Activated CD4-positive, alpha-beta T cell treated with anti-CD3 and anti-CD28 coated beads, Interleukin-2, amount 10 ng/mL, durations not matched to agents 7 days and 5 days (primary cell): ENCODE measurements around the gene FBXW12. TPM values are rescaled to one million over a fixed set of nuclear protein-coding genes. Genes with fewer than 3 reads are reported as not detected.

Experiments used
- CTCF ChIA-PET: fragments of 350-600 bp; sonication (Branson Sonifier 250); formaldehyde crosslinking; loops from one replicate; lab custom pipeline; 2021; ENCODE audit warnings: antibody characterized with exemption; lab: Charles Lee
- POLR2A ChIA-PET: fragments of 350-600 bp; sonication (Branson Sonifier 250); formaldehyde crosslinking; loops from one replicate; lab custom pipeline; 2021; ENCODE audit warnings: antibody characterized with exemption; lab: Charles Lee
- DNase-seq: peaks from one replicate; pipeline ENCODE4 v3.0.0-alpha.2; 2020
- H3K27ac Mint-ChIP-seq: one replicate; pipeline ENCODE4 v1.8.0; 2021; ENCODE audit warnings: mild to moderate bottlenecking, moderate library complexity, mixed read lengths
- H3K27me3 Mint-ChIP-seq: one replicate; pipeline ENCODE4 v1.8.0; 2021; ENCODE audit warnings: mixed read lengths
- H3K36me3 Mint-ChIP-seq: one replicate; pipeline ENCODE4 v1.8.0; 2021; ENCODE audit warnings: low read depth, mixed read lengths
- H3K4me1 Mint-ChIP-seq: one replicate; pipeline ENCODE4 v1.8.0; 2021; ENCODE audit warnings: mixed read lengths
- H3K4me3 Mint-ChIP-seq: one replicate; pipeline ENCODE4 v1.8.0; 2021; ENCODE audit warnings: mild to moderate bottlenecking, moderate library complexity, mixed read lengths
- H3K9me3 Mint-ChIP-seq: one replicate; pipeline ENCODE4 v1.8.0; 2021; ENCODE audit warnings: mixed read lengths
- total RNA-seq, 2 experiments: library from RNA; stranded (reverse); gene quantifications; one replicate each; pipeline ENCODE4 v1.2.3, GENCODE V29; 2021

The FBXW12 gene
- total RNA-seq, 2 experiments from 2014 or later: not detected

- CTCF ChIA-PET: interaction anchor here (1.1 kb wide), 1 partner anchor 10 kb away, joined by 3 read pairs; no protein-coding TSS in a partner anchor
- H3K27me3 Mint-ChIP-seq: peaks cover 12% of the 10 kb centered on the region
- no peak for DNase-seq
- no peak overlapping the region for H3K27ac Mint-ChIP-seq
- H3K4me1 Mint-ChIP-seq: no peaks in the 10 kb centered on the region
- peaks cover 2% of the 10 kb centered on the region for H3K9me3 Mint-ChIP-seq
- no peak overlapping the region for H3K4me3 Mint-ChIP-seq
- POLR2A ChIA-PET: no interaction called here
- no peaks in the 10 kb centered on the region for H3K36me3 Mint-ChIP-seq
Measured at GRCh38 chr3:48352546-48352945, 19.5 kb upstream of the FBXW12 start.

DNA sequence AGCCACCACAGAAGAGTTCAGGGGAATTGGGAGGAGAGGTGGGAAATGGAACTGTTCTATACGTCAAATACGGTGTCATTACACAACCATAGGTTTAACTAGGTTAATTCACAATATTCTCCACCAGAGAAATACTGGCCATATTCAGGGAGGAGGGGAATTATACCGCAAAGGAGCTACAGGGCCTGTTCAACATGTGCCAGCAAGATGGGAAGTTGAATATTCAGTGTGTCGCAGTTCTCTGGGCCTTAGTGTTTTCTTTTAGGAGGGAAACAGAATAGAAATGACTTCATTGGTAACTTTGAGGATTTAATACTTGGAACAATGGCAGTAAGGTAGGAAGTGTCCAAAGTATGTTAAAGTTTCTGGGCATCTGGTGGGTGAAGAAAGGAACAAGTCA is 18.0 kb upstream of the FBXW12 start:
- CTCF ChIA-PET: no interaction called here
- H3K36me3 Mint-ChIP-seq: no peaks in the 10 kb centered on the region
- POLR2A ChIA-PET: no interaction called here
- no peak overlapping the region for H3K27ac Mint-ChIP-seq
- peaks cover 2% of the 10 kb centered on the region for H3K9me3 Mint-ChIP-seq
- H3K27me3 Mint-ChIP-seq: peaks cover 13% of the 10 kb centered on the region
- no peak for DNase-seq
- H3K4me3 Mint-ChIP-seq: no peak overlapping the region
- no peaks in the 10 kb centered on the region for H3K4me1 Mint-ChIP-seq

DNA sequence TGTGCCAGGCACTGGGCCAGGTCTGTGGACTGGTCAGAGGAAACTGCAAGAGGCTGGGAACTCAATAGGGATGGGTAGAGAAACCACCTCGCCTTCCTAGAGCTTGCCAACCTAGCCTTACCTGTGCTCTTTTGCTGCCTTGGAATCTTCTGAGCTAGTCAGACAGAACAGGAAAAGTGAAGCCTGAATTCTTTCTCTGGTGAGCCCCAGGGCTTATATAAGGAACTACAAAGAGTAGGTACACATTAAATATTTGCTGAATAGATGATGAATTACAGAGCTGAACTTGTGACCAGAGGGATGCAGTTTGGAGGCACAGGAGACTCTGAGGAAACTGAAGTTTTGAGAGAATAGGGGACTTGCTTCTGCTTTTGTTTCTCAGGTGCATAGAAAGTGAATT is 15.6 kb upstream of the FBXW12 start:
- ChIA-PET POLR2A (no interaction called here), CTCF (interaction anchor here (1.2 to 1.6 kb wide), 2 partner anchors 10 to 18 kb away, joined by 3 to 4 read pairs; no protein-coding TSS in a partner anchor)
- H3K36me3 Mint-ChIP-seq: peaks cover 2% of the 10 kb centered on the region
- DNase-seq: no peak
- H3K4me1 Mint-ChIP-seq: no peaks in the 10 kb centered on the region
- H3K4me3 Mint-ChIP-seq: no peak overlapping the region
- H3K27me3 Mint-ChIP-seq: peaks cover 30% of the 10 kb centered on the region
- peaks cover 7% of the 10 kb centered on the region for H3K9me3 Mint-ChIP-seq
- H3K27ac Mint-ChIP-seq: no peak overlapping the region

DNA sequence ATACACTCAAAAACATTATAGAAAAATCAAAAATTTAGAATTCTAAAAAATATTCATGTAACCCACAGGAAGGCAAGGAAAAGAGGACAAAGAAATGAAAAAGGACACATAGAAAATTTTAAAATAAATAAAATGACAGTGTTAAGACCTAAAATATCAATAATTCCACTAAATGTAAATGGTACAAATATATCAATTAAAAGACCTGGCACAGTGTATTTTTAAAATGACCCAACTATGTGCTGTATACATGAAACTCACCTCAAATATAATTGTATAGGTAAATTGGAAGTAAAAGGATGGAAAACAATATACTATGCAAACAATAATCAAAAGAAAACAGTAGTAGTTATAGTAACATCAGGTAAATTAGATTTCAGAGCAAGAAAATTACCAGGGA is 10.1 kb upstream of the FBXW12 start:
- H3K27ac Mint-ChIP-seq: no peak overlapping the region
- POLR2A ChIA-PET: no interaction called here
- no peak overlapping the region for H3K4me3 Mint-ChIP-seq
- CTCF ChIA-PET: no interaction called here
- peaks cover 28% of the 10 kb centered on the region for H3K27me3 Mint-ChIP-seq
- peaks cover 2% of the 10 kb centered on the region for H3K36me3 Mint-ChIP-seq
- peaks cover 11% of the 10 kb centered on the region for H3K9me3 Mint-ChIP-seq
- no peaks in the 10 kb centered on the region for H3K4me1 Mint-ChIP-seq
- no peak for DNase-seq

DNA sequence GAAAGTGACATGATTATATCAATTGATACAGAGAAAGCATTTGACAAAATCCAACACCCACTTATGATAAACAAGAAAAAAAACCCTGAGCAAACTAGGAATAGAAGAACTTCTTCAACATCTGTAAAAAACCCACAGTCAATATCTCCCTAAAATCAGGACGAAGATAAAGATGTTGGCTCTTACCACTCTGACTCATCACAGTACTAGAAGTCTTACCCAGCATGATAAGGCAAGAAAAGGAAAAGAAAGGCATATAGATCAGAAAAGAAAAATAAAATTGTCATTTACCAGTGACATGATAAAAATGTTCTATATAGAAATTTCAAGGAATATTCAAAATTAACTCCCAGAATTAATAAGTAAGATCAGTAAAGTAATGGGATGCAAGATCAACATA is 7.2 kb upstream of the FBXW12 start:
- CTCF ChIA-PET: interaction anchor here (0.6 kb wide), 1 partner anchor 14 kb away, joined by 4 read pairs; no protein-coding TSS in a partner anchor
- Mint-ChIP-seq H3K27me3 (peaks cover 20% of the 10 kb centered on the region), H3K36me3 (peaks cover 2% of the 10 kb centered on the region), H3K27ac (no peak overlapping the region), H3K9me3 (peaks cover 11% of the 10 kb centered on the region), H3K4me3 (no peak overlapping the region), H3K4me1 (no peaks in the 10 kb centered on the region)
- POLR2A ChIA-PET: no interaction called here
- DNase-seq: no peak

DNA sequence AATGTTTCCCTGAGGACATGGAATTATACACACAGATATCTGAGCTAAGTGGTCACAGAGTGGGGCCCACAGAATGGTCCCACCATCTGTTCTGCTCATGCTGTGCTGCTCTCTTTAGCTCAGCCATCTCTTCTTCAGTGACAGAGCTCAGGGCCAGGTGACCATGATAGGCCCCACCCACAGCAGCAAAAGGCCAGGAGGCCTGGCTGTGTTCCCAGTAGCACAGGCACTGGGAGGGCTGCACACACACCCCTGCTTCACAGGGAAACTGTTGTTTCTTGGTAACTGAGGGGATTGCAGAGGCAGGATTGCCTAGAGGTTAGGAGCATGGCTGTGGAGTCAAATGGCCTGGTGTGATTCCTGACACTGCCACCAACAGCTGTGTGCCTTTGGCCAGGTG is 4.8 kb upstream of the FBXW12 start:
- H3K4me1 Mint-ChIP-seq: no peaks in the 10 kb centered on the region

GRCh38 chr3:48369693-48370332 is 2.2 kb upstream of the FBXW12 start:
- ChIA-PET POLR2A (no interaction called here), CTCF (no interaction called here)
- H3K27me3 Mint-ChIP-seq: peaks cover 4% of the 10 kb centered on the region
- no peak overlapping the region for H3K27ac Mint-ChIP-seq
- H3K4me3 Mint-ChIP-seq: no peak overlapping the region
- peaks cover 1% of the 10 kb centered on the region for H3K9me3 Mint-ChIP-seq
- no peaks in the 10 kb centered on the region for H3K4me1 Mint-ChIP-seq
- H3K36me3 Mint-ChIP-seq: no peaks in the 10 kb centered on the region
- DNase-seq: no peak

More for the DNA sequence above, 4.8 kb upstream of the FBXW12 start:
- peaks cover 5% of the 10 kb centered on the region for H3K9me3 Mint-ChIP-seq
- no peaks in the 10 kb centered on the region for H3K36me3 Mint-ChIP-seq
- H3K4me3 Mint-ChIP-seq: no peak overlapping the region
- H3K27me3 Mint-ChIP-seq: peaks cover 6% of the 10 kb centered on the region
- ChIA-PET CTCF (interaction anchor here (0.8 to 1.2 kb wide), 3 partner anchors 10 to 69 kb away, joined by 3 read pairs; no protein-coding TSS in a partner anchor), POLR2A (no interaction called here)
- H3K27ac Mint-ChIP-seq: no peak overlapping the region
- no peak for DNase-seq

DNA sequence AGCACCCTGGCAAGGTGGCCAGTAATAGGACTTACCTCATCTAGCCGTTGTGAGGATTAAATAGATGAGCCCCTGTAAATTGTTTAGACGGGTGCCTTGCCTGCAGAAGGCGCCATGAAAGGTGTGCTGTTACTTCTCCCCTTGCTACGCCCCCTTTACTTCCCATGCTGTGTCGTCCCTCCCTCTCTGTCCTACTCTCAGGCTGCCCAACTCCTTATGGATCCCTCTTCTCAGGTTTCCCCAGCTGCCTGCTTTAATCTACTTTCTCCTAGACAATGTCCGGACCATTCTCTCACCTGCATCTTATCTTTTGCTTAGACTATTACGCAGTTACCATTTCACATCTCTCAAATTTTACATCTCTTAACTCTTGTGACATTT is 1.7 kb upstream of the FBXW12 start:
- POLR2A ChIA-PET: no interaction called here
- CTCF ChIA-PET: no interaction called here
- no peaks in the 10 kb centered on the region for H3K36me3 Mint-ChIP-seq

GRCh38 chr3:48372377-48372770 is 355 bp downstream of the FBXW12 start:
- CTCF ChIA-PET: interaction anchor here (0.9 kb wide), 1 partner anchor 23 kb away, joined by 3 read pairs; no protein-coding TSS in a partner anchor

More for the DNA sequence above, 1.7 kb upstream of the FBXW12 start:
- H3K27ac Mint-ChIP-seq: no peak overlapping the region
- no peaks in the 10 kb centered on the region for H3K9me3 Mint-ChIP-seq
- no peak for DNase-seq
- H3K27me3 Mint-ChIP-seq: peaks cover 2% of the 10 kb centered on the region
- H3K4me1 Mint-ChIP-seq: no peaks in the 10 kb centered on the region
- no peak overlapping the region for H3K4me3 Mint-ChIP-seq

GRCh38 chr3:48372862-48373435 is 930 bp downstream of the FBXW12 start:
- CTCF ChIA-PET: no interaction called here
- no peaks in the 10 kb centered on the region for H3K36me3 Mint-ChIP-seq
- H3K9me3 Mint-ChIP-seq: no peaks in the 10 kb centered on the region
- no peaks in the 10 kb centered on the region for H3K4me1 Mint-ChIP-seq
- no peaks in the 10 kb centered on the region for H3K27me3 Mint-ChIP-seq
- no peak overlapping the region for H3K27ac Mint-ChIP-seq
- DNase-seq: no peak
- POLR2A ChIA-PET: no interaction called here
- no peak overlapping the region for H3K4me3 Mint-ChIP-seq

More at GRCh38 chr3:48372377-48372770, 355 bp downstream of the FBXW12 start:
- no peaks in the 10 kb centered on the region for H3K9me3 Mint-ChIP-seq
- no peak overlapping the region for H3K4me3 Mint-ChIP-seq
- DNase-seq: no peak
- H3K27me3 Mint-ChIP-seq: no peaks in the 10 kb centered on the region
- H3K4me1 Mint-ChIP-seq: no peaks in the 10 kb centered on the region
- H3K27ac Mint-ChIP-seq: no peak overlapping the region
- POLR2A ChIA-PET: no interaction called here
- H3K36me3 Mint-ChIP-seq: no peaks in the 10 kb centered on the region

- CTCF ChIA-PET: no interaction called here
- no peaks in the 10 kb centered on the region for H3K36me3 Mint-ChIP-seq
- POLR2A ChIA-PET: no interaction called here
- H3K4me3 Mint-ChIP-seq: no peak overlapping the region
- no peak overlapping the region for H3K27ac Mint-ChIP-seq
- peaks cover 55% of the 10 kb centered on the region for H3K27me3 Mint-ChIP-seq
- H3K4me1 Mint-ChIP-seq: no peaks in the 10 kb centered on the region
- DNase-seq: no peak
- H3K9me3 Mint-ChIP-seq: no peaks in the 10 kb centered on the region
Measured at GRCh38 chr3:48387634-48388033, 15.6 kb downstream of the FBXW12 start.

GRCh38 chr3:48388966-48389365 is 16.9 kb downstream of the FBXW12 start:
- H3K27ac Mint-ChIP-seq: no peak overlapping the region
- ChIA-PET CTCF (no interaction called here), POLR2A (no interaction called here)
- no peaks in the 10 kb centered on the region for H3K4me1 Mint-ChIP-seq
- no peaks in the 10 kb centered on the region for H3K36me3 Mint-ChIP-seq
- H3K27me3 Mint-ChIP-seq: peaks cover 47% of the 10 kb centered on the region
- H3K9me3 Mint-ChIP-seq: no peaks in the 10 kb centered on the region
- H3K4me3 Mint-ChIP-seq: no peak overlapping the region
- DNase-seq: no peak

GRCh38 chr3:48394391-48394790 is 22.4 kb downstream of the FBXW12 start:
- CTCF ChIA-PET: no interaction called here

More at GRCh38 chr3:48394391-48394790, 22.4 kb downstream of the FBXW12 start:
- Mint-ChIP-seq H3K36me3 (no peaks in the 10 kb centered on the region), H3K9me3 (no peaks in the 10 kb centered on the region), H3K4me3 (no peak overlapping the region), H3K27ac (no peak overlapping the region), H3K27me3 (peaks cover 19% of the 10 kb centered on the region), H3K4me1 (no peaks in the 10 kb centered on the region)
- DNase-seq: no peak
- POLR2A ChIA-PET: no interaction called here
